Peyer's patch (tissue), 4 donors: ENCODE data around the gene UBE2E3.

Experiments used
- POLR2A ChIP-seq, 2 donors: fragments of 450-650 bp; IDR thresholded peaks; one replicate each; pipeline ENCODE4 v1.5.1; 2017; ENCODE audit warnings: antibody characterized with exemption in 2 of 2, mild to moderate bottlenecking in 2 of 2, moderate library complexity in 2 of 2
- TF ChIP-seq, protein P1 (sequence below), 6 experiments: fragments of 450-650 bp in 4 of 6; fragments of 200-600 bp in 2 of 6; sonication (generic) in 1 of 6; IDR thresholded peaks; one replicate each; pipeline ENCODE4 v1.5.1; 2017 to 2019; ENCODE audit warnings: antibody characterized with exemption in 6 of 6, mild to moderate bottlenecking in 3 of 6, moderate library complexity in 1 of 6

DNA sequence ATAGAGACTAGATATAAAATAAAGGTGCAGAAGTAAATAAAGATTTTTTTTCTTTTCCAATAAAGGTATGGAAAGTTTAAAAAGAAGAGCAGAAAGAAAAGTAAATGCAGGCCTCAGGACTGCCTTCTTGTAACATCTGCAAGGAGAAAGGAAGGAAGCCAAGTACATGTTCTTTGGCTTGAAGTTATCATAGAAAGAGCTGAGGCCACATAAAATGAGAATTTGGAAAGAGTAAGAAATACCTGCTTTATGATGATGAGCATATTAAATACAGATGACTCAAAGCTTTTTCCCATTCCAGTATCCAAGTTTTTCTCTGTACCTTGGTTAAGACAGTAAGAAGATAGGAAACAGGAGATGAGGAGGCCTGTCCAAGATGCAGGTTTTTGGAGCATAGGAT is 25.3 kb upstream of the UBE2E3 start:
- TF ChIP-seq, protein P1, sequence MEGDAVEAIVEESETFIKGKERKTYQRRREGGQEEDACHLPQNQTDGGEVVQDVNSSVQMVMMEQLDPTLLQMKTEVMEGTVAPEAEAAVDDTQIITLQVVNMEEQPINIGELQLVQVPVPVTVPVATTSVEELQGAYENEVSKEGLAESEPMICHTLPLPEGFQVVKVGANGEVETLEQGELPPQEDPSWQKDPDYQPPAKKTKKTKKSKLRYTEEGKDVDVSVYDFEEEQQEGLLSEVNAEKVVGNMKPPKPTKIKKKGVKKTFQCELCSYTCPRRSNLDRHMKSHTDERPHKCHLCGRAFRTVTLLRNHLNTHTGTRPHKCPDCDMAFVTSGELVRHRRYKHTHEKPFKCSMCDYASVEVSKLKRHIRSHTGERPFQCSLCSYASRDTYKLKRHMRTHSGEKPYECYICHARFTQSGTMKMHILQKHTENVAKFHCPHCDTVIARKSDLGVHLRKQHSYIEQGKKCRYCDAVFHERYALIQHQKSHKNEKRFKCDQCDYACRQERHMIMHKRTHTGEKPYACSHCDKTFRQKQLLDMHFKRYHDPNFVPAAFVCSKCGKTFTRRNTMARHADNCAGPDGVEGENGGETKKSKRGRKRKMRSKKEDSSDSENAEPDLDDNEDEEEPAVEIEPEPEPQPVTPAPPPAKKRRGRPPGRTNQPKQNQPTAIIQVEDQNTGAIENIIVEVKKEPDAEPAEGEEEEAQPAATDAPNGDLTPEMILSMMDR (IDR thresholded peaks at IDR 0.05), result no peak
- TF ChIP-seq POLR2A (IDR thresholded peaks at IDR 0.05), result no peak
